Measurements from ENCODE around the gene POMT2. TPM values are rescaled to one million over a fixed set of nuclear protein-coding genes. Genes with fewer than 3 reads are reported as not detected.

POMT2 gene
- total and polyA plus RNA-seq, 9 donors, result 6.7 to 35.3 (median 16.1) TPM

DNA sequence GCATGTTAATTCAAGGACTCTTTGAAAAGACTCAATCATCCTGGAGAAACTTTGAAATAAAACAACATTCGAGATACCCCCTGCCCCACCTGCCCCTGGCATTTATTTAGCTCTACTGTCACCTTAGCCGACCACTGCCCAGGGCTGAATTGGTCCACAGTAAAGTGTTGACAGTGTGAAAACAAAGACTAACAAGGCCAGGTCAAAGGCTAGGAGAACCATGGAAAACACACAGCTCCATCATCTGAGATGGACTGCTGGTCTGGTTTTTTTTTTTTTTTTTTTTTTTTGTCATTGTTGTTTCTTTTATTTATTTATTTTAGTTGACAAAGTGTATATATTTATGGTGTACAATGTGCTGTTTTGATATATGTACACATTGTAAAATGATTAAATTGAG lies 25.8 kb upstream of the POMT2 start:
- TF ChIP-seq POLR2A (IDR thresholded peaks at IDR 0.05), result no peak
- no peak for TF ChIP-seq EP300 (IDR thresholded peaks at IDR 0.05)
- Histone ChIP-seq H3K36me3 (no peaks in the 10 kb centered on the region), H3K9me3 (no peaks in the 10 kb centered on the region), H3K4me1 (ENCODE audit: insufficient read depth) (no peaks in the 10 kb centered on the region), H3K27me3 (no peaks in the 10 kb centered on the region), H3K4me3 (no peak overlapping the region), H3K27ac (no peak overlapping the region)
- DNase-seq, result no peak
- WGBS, 3 donors, result 85 to 96% (median 93%) methylated on average over 2 of the region's 2 CpGs
- intact Hi-C loops (cut with DNase I), result no loop called here

DNA sequence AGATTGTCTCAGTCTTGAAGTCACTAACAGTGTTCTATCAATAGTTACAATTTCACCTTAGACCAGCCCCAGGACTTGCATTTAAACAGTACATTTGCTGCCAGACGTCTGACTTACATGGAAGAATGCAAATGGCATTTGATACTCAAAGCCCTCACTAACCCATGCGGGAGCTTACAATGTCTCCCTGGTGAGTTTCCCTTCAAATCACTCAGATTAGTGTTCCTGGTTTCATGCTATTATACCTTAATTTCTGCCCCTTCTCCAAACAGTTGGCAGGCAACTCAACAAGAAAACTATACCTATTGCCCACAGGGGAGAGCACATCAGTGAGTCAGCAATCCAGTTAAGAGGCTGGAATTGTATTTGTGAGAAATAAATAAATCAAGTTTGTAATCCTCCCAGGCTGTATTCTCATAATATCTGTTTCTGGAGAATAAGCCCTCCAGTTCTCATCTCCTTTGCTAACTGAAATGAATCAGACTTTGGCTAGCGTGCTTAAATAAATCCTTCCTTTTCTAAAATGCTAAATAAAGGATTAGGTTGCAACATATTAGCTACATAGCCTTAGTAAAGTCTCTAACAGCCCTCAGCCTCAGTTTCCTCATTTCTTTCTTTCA lies 23.8 kb upstream of the POMT2 start:
- Histone ChIP-seq H3K36me3 (no peaks in the 10 kb centered on the region), H3K4me3 (no peak overlapping the region), H3K4me1 (ENCODE audit: insufficient read depth) (no peaks in the 10 kb centered on the region), H3K27ac (no peak overlapping the region), H3K27me3 (no peaks in the 10 kb centered on the region), H3K9me3 (no peaks in the 10 kb centered on the region)
- TF ChIP-seq EP300 (IDR thresholded peaks at IDR 0.05) (no peak), POLR2A (IDR thresholded peaks at IDR 0.05) (no peak)
- TF ChIP-seq, protein P1, sequence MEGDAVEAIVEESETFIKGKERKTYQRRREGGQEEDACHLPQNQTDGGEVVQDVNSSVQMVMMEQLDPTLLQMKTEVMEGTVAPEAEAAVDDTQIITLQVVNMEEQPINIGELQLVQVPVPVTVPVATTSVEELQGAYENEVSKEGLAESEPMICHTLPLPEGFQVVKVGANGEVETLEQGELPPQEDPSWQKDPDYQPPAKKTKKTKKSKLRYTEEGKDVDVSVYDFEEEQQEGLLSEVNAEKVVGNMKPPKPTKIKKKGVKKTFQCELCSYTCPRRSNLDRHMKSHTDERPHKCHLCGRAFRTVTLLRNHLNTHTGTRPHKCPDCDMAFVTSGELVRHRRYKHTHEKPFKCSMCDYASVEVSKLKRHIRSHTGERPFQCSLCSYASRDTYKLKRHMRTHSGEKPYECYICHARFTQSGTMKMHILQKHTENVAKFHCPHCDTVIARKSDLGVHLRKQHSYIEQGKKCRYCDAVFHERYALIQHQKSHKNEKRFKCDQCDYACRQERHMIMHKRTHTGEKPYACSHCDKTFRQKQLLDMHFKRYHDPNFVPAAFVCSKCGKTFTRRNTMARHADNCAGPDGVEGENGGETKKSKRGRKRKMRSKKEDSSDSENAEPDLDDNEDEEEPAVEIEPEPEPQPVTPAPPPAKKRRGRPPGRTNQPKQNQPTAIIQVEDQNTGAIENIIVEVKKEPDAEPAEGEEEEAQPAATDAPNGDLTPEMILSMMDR (IDR thresholded peaks at IDR 0.05), result no peak
- intact Hi-C loops (cut with DNase I), result no loop called here
- 87 to 93% (median 93%) methylated on average over 3 of the region's 3 CpGs for WGBS, 3 donors
- no peak for DNase-seq

DNA sequence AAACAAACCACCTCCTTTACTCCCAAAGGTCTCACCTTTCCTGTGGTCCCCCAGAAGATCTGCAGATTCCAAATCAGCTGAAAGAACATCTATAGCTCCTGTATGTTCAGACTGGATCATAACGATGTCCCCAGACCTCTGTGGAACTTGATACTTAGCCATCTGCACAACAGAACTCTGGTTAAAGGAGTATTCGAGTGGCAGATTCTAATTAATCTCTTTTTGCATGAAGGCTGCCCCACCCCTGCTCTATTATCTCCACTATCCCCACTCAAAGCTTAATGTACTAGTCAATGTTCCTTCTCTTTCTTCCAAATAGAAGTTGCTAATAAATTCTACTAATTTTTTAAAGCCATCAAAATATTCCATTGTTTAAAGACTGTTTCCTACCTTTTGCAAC lies 23.0 kb upstream of the POMT2 start:
- no peaks in the 10 kb centered on the region for H3K9me3 ChIP-seq
- H3K36me3 ChIP-seq, result no peaks in the 10 kb centered on the region
- H3K4me1 ChIP-seq (ENCODE audit: insufficient read depth), result no peaks in the 10 kb centered on the region
- 88 to 91% (median 89%) methylated on average over 2 of the region's 2 CpGs for WGBS, 3 donors
- H3K27ac ChIP-seq, result no peak overlapping the region
- DNase-seq, result no peak
- no peaks in the 10 kb centered on the region for H3K27me3 ChIP-seq
- TF ChIP-seq EP300 (IDR thresholded peaks at IDR 0.05) (no peak), POLR2A (IDR thresholded peaks at IDR 0.05) (no peak)
- TF ChIP-seq, protein P1 (IDR thresholded peaks at IDR 0.05), result no peak
- intact Hi-C loops (cut with DNase I), result no loop called here
- no peak overlapping the region for H3K4me3 ChIP-seq

DNA sequence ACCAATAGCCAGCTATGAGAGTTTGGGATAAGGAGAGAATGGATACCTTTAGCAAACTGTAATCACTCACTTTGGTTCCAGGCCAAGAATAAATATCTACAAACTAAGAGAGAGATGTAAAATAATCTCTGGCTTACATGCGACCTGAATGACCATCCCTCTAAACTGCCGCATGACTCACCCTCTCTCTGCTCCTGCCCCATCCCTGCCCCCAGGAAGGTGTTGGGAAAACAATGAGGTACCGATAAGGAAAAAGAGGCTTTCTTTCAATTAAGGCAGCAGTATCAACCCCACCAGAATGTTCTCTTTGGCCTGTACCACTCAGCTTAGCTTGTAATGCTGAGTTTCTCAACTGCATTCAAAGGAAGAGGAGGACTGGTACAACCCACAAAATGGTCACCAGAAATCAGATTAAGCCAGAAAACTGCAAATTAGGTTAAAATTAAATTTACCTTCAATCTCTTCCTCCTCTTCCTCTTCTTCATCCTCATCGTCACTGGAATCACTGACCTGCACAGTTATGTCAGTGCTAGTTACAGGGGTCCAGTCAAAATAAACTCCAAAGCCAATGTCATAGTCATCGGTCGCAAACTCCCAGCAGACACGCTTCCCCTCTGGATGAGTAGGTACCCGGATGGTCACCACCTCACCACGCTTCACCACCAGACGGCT lies 22.2 kb upstream of the POMT2 start:
- Histone ChIP-seq H3K4me1 (ENCODE audit: insufficient read depth) (no peaks in the 10 kb centered on the region), H3K27me3 (no peaks in the 10 kb centered on the region), H3K36me3 (no peaks in the 10 kb centered on the region), H3K27ac (no peak overlapping the region), H3K4me3 (no peak overlapping the region), H3K9me3 (no peaks in the 10 kb centered on the region)
- WGBS, 3 donors, result 90 to 93% (median 91%) methylated on average over 10 of the region's 10 CpGs
- no peak for DNase-seq
- intact Hi-C loops (cut with DNase I), result no loop called here
- no peak for TF ChIP-seq POLR2A (IDR thresholded peaks at IDR 0.05)

DNA sequence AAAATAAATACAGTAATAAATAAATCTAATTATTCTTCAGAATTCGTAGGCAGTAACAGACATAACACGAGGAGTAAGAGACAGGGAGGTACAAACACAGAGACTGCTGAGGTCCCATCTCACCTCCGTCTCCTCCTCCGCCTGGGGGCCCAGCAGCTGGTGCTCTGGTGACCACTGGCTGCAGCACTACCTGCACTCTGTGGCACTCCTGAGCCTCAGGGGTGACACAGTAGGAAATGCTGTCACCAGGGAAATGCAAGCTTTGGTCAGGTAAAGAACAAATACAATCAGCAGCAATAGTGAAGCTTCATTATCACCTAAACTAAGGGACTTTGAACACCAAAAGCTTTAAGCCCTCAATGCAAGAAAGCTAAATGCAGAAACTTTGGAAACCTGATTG lies 19.7 kb upstream of the POMT2 start:
- no peaks in the 10 kb centered on the region for H3K4me1 ChIP-seq (ENCODE audit: insufficient read depth)
- 86 to 92% (median 87%) methylated on average over 4 of the region's 4 CpGs for WGBS, 3 donors
- H3K27me3 ChIP-seq, result no peaks in the 10 kb centered on the region
- DNase-seq, result no peak
- no peak overlapping the region for H3K4me3 ChIP-seq
- no peak overlapping the region for H3K27ac ChIP-seq
- intact Hi-C loops (cut with DNase I), result no loop called here
- no peaks in the 10 kb centered on the region for H3K9me3 ChIP-seq
- no peaks in the 10 kb centered on the region for H3K36me3 ChIP-seq
- TF ChIP-seq EP300 (IDR thresholded peaks at IDR 0.05) (no peak), POLR2A (IDR thresholded peaks at IDR 0.05) (no peak)
- TF ChIP-seq, protein P1 (IDR thresholded peaks at IDR 0.05), result no peak
